Measurements from ENCODE around the gene MGAT5.

DNA sequence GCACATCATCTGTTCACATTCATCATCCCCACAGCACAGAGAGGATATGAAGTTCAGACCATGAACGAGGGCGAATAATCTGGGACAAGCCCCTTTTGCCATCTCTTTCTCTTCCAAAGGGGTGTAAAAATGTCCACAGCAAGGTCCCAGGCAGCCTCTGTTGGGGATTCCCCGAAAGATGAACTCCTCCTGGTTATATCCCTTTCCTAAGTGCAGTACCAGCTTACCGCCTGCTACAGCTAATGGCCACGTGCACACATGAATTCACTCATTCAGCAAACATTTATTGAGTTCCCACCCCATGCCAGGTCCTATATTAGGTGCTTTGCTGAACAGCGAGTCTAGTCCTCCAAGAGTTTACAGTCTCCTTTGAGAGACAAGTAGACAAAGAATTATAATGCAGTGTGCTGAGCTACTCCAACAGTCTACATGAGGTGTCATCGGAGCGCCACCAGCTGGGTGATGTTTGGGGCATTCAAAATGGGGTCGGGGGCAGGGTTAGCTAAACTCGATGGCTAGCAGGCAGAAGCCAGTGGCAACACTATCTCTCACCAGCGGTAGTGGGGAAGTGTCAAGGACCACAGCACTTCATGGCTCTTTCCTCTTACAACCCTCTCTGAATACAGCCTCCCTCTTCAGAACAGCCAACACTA is 236.0 kb downstream of the MGAT5 start:
- TF ChIP-seq ARNTL (CRISPR knock-in tag; IDR thresholded peaks at IDR 0.05; ENCODE audit: borderline replicate concordance, low read depth) = no peak
- TF ChIP-seq CSDC2 (CRISPR knock-in tag; IDR thresholded peaks at IDR 0.05) = no peak
- no peak for TF ChIP-seq RARB (CRISPR knock-in tag; IDR thresholded peaks at IDR 0.05)
- TF ChIP-seq, protein P1, sequence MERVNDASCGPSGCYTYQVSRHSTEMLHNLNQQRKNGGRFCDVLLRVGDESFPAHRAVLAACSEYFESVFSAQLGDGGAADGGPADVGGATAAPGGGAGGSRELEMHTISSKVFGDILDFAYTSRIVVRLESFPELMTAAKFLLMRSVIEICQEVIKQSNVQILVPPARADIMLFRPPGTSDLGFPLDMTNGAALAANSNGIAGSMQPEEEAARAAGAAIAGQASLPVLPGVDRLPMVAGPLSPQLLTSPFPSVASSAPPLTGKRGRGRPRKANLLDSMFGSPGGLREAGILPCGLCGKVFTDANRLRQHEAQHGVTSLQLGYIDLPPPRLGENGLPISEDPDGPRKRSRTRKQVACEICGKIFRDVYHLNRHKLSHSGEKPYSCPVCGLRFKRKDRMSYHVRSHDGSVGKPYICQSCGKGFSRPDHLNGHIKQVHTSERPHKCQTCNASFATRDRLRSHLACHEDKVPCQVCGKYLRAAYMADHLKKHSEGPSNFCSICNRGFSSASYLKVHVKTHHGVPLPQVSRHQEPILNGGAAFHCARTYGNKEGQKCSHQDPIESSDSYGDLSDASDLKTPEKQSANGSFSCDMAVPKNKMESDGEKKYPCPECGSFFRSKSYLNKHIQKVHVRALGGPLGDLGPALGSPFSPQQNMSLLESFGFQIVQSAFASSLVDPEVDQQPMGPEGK (CRISPR knock-in tag; IDR thresholded peaks at IDR 0.05; ENCODE audit: borderline replicate concordance) = no peak
- no peak for TF ChIP-seq SNAI2 (CRISPR knock-in tag; IDR thresholded peaks at IDR 0.05)
- TF ChIP-seq ZNF70 (CRISPR knock-in tag; IDR thresholded peaks at IDR 0.05) = no peak
